ENCODE data around the gene LLGL1.

LLGL1 gene

DNA sequence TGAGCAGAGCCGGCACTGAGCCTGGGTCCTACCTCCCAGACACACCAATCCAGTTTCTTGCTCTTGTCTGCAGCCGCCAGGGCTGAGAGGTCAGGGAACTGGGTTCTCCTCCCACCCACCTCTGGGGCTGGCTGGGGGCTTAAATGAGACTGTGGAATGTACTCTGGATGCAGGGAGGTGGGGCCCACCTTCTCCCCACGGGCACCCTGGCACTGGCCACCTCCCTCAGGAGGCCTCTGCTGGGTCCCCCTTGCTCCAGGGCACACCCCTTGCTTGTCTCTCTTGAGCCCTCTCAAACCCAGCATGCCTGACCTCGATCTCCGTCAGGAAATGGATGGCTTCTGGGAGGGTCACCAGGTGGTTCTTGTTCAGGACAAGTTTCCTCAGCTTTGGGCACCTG lies 26.7 kb downstream of the LLGL1 start:
- DNase-seq (ENCODE audit: low read depth, low spot score): no peak

- DNase-seq (ENCODE audit: low read depth, low spot score): no peak
Observed at GRCh38 chr17:18253187-18253884, 27.9 kb downstream of the LLGL1 start.

GRCh38 chr17:18253947-18254821 lies 28.7 kb downstream of the LLGL1 start:
- DNase-seq (ENCODE audit: low read depth, low spot score): no peak

GRCh38 chr17:18254888-18255649 lies 29.6 kb downstream of the LLGL1 start:
- DNase-seq (ENCODE audit: low read depth, low spot score): no peak

- no peak for DNase-seq (ENCODE audit: low read depth, low spot score)
Observed at GRCh38 chr17:18256351-18256750, 30.9 kb downstream of the LLGL1 start.

DNA sequence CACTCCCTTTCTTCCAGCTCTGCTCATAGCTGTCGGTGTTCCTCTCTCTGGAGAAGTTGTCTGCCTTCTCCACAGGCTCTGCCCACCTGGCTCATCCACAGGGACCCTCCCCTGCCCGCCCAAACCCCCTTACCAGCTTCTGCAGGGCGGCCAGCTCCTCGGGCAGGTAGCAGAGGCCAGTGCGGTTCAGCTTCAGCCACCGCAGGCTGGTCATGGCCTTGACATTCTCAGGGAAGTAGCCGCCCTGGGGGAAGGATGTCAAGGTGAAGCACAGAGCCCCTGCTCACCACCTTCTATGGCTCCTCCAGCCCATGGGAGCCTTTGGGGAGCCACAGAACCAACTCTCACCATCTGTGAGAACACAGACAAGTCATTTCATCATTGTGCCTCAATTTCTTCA lies 31.3 kb downstream of the LLGL1 start:
- no peak for DNase-seq (ENCODE audit: low read depth, low spot score)

- no peak for DNase-seq (ENCODE audit: low read depth, low spot score)
Observed at GRCh38 chr17:18257268-18257981, 32.0 kb downstream of the LLGL1 start.

GRCh38 chr17:18257982-18258355 lies 32.5 kb downstream of the LLGL1 start:
- DNase-seq (ENCODE audit: low read depth, low spot score): no peak

- no peak for DNase-seq (ENCODE audit: low read depth, low spot score)
Observed at GRCh38 chr17:18258356-18259038, 33.1 kb downstream of the LLGL1 start, which contains the start of gene FLII. Gene FLII, minus strand, starts transcription at chr17:18258738. Its CDS starts 48 bp downstream, at chr17:18258690.

DNA sequence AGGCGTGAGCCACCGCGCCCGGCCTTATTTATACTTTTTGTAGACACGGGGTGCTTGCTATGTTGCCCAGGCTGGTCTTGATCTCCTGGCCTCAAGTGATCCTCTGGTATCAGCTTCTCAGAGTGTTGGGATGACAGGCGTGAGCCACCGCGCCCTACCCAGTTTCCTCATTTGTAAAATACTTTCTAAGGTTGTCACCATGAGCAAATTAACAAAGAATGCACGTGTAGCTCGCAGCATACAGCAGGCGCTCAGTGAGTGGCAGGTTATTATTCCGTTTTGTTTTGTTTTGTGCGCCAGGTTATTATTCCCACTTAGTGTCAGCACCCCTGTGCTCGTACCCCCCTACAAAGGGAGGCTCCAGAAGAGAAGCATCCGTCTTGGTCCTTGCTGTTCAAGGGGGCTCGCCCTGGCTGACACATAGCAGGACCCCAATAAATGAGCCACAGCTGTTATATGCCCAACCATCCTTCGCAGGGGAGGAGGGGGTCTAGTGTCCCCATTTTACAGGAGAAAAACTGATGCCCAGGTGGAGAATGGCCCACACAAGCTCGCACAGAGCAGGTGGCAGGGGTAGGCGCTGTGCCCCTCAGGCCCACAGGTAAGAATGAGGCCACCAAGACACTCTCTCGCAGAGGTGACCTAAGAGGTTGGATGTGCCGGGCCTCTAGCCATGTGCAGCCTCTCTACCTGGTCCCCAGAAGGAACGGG lies 34.3 kb downstream of the LLGL1 start:
- no peak for DNase-seq (ENCODE audit: low read depth, low spot score)

DNA sequence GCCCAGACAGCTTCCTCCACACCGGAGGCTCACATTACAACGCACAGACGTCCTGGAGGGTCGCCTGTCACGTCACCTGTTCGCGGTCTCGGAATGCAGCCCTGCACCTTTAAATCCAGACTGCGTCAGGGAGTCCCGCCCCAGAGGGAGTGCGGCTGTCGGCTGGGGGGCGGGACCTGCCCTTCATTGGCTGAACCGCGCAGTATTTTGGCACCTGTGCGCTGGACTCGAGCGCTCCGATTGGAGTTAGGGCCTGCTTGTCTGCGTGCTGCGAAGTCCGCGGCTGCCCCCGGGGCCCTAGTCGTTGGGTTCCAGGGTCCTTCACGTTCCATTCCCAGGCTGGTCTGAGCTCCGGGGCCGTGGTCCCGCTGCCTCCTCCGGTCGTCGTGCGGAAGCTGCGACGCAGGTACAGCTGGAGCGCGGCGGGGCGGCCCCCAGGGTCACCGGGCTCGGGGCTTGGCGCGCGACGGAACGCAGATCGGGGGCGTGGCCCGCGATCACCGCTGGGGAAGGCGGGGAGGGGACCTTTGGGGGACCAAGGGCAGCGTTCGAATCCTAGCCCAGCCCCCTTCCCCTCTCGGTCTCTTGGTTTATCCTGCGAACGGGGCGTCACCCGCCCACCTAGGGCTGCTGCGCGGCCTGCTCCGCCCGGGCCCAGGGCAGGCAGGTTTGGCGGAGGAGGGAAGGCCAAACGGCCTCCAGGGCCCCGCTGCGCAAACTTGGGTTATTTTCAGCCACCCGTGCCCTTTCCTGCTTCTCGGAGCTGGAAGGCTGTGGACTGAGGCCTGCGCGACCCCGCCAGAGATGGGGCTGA lies 35.1 kb downstream of the LLGL1 start, which contains the start of gene MIEF2:
MIEF2 (plus strand) TSS at position 331 of the 814 bp plus-strand sequence. CDS start 2,059 bp downstream, outside the sequence.
- DNase-seq (ENCODE audit: low read depth, low spot score): peak; percentile 89

DNA sequence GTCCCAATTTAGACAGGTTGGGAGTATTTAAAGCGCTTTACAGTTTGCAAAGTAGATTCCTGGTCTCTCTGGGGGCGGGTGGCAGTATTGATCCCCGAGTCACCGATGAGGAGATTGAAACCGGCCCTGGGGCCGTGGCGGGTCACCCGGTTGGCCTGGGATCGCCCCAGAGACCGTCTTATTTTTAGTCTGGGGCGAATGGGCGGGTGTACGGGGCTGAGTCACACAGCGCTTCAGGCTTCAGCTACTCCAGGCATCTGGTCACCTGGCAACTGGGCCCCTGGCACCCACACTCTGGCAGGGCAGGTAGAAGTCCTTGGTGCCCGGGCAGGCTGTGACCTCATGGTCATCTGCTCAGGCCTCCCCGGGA lies 35.7 kb downstream of the LLGL1 start:
- no peak for DNase-seq (ENCODE audit: low read depth, low spot score)

DNA sequence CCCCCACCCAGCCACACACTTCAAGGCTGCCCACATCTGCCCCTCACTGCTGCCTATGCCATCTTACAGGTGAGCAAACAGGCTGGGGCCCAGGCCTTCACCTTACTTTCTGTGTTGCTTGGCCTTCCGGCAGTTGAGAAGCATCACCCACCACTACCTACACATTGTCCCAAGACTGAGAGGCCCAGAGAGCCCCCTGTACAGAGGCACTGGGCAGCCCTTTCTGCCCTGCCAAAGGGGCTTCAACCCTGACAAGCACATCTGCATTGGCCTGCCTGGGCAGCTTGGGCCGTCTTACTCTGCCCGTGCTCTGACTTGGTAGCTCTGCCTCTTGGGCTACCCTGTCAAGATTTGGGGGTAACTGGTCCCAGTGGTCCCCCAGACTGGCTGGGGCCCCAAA lies 36.2 kb downstream of the LLGL1 start:
- DNase-seq (ENCODE audit: low read depth, low spot score): no peak

DNA sequence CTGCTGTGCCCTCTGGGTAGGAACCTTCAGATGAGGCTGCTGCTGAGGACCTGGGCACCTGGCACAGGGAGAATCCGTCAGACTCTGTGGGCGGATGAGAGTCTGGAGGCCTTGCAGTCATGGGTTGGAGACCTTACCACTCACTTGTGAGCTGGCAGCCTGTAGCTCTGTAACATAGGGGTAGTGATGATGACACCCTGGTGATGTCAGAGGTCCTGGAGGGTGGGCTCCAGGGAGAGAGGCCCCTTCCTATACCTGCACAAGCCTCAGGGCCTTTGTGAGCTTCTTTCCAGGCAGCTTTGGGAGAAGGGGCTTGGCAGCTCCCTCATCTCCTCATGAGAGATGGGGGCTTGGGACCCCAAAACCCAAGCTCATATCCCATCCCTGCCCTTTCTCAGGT lies 36.7 kb downstream of the LLGL1 start:
- DNase-seq (ENCODE audit: low read depth, low spot score): no peak

DNA sequence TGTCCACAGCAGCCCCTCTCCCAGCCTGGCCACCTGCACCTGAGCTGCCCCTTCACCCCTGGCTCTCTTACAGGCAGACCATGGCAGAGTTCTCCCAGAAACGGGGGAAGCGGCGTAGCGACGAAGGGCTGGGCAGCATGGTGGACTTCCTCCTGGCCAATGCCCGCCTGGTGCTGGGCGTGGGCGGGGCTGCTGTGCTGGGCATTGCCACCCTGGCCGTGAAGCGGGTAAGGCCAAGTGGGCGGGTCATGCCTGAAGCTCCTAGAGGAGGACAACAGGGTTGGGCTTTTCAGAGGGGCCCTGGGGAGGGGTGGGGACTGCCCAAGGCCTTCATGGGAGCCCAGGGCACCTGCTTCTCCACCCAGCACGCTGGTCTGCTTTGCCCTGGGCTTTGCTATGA lies 37.2 kb downstream of the LLGL1 start:
- DNase-seq (ENCODE audit: low read depth, low spot score): no peak

DNA sequence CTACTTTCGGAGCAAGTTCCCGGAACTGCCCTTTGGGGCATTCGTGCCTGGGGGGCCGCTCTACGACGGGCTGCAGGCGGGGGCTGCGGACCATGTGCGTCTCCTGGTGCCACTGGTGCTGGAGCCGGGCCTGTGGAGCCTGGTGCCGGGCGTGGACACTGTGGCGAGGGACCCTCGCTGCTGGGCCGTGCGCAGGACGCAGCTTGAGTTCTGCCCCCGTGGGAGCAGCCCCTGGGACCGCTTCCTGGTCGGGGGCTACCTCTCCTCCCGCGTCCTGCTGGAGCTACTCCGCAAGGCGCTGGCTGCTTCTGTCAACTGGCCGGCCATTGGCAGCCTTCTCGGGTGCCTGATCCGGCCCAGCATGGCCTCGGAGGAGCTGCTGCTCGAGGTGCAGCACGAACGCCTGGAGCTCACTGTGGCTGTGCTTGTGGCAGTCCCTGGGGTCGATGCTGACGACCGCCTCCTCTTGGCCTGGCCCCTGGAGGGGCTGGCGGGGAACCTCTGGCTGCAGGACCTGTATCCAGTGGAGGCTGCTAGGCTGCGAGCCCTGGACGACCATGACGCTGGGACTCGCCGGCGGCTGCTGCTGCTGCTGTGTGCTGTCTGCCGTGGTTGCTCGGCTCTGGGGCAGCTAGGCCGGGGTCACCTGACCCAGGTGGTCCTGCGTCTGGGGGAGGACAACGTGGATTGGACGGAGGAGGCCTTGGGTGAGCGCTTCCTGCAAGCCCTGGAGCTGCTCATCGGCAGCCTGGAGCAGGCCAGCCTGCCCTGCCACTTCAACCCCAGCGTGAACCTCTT lies 38.6 kb downstream of the LLGL1 start:
- no peak for DNase-seq (ENCODE audit: low read depth, low spot score)

DNA sequence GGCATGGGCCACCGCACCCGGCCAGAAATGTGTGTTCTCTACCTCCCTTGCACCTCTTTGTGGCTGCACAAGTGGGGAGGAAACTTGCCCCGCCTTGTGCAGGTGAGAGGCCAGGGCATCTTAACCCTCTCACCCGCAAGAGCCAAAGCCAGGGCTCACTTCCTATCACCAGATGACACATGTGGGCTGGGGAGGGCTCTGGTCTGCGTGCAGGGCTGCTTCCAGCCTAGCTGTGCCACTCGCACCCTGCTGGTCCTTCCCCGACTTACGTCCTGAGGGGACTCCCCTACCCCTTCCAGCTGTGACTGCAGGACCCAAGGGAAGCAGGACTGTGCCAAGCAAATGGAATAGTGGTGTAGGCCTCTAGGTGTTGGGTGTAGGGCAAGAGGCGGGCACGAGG lies 41.9 kb downstream of the LLGL1 start:
- DNase-seq (ENCODE audit: low read depth, low spot score): no peak

- DNase-seq (ENCODE audit: low read depth, low spot score): no peak
Observed at GRCh38 chr17:18267927-18268711, 42.7 kb downstream of the LLGL1 start.
